K562 (cell line): Measurements from ENCODE around the gene WASHC2C. TPM values are rescaled to one million over a fixed set of nuclear protein-coding genes. Genes with fewer than 3 reads are reported as not detected.
"Not testable (repeated sequence)": the region's sequence is repeated elsewhere in the genome, so short reads cannot be mapped to it uniquely, and the experiment has no call there.

Source experiments
- ATAC-seq: fragments of 200-7000 bp; cut with Tn5 transposase; 3 replicates; pipeline ENCODE4 v1.9.1; 2020; ENCODE audit warnings: moderate library complexity
- BruUV-seq: library from RNA; stranded (reverse); fragments of 400-500 nt; replicated peaks from 2 replicates; lab custom pipeline; 2021; lab: Mats Ljungman, UMichigan
- CTCF ChIA-PET: fragments of 300-600 bp; formaldehyde crosslinking; extraction: SDS; loops from one replicate; lab custom pipeline; 2021; ENCODE audit warnings: low intra/inter-chr PET ratio; lab: Yijun Ruan, JAX
- POLR2A ChIA-PET: fragments of 300-600, 350-650 bp; sonication (Branson Sonifier 250); formaldehyde crosslinking; extraction: SDS; loops from one replicate; lab custom pipeline; 2021; ENCODE audit warnings: antibody characterized with exemption, inconsistent platforms; lab: Yijun Ruan, JAX
- DNase-seq, 4 experiments: peaks; one replicate each; pipeline versions ENCODE4 v3.0.0 to v3.0.0-alpha.2; 2011 to 2018; ENCODE audit warnings: low spot score in 3 of 4, mixed read lengths in 3 of 4; ENCODE audit errors: extremely low read depth in 1 of 4
- FAIRE-seq: peaks from 2 replicates; lab custom pipeline; 2011; peaks lifted over from hg19 to GRCh38; lab: Jason Lieb, UNC
- H2AFZ ChIP-seq: 2 replicates; pipeline ENCODE4 v1.6.0; 2011; ENCODE audit warnings: low read depth, low read length, control low read depth, inconsistent platforms
- H3K27ac ChIP-seq: fragments of 200-600 bp; 3 replicates; pipeline ENCODE4 v1.8.0; 2011; ENCODE audit warnings: low read depth, mild to moderate bottlenecking, control low read depth, inconsistent platforms, low read length, moderate library complexity, mixed read lengths; ENCODE audit errors: extremely low read depth
- H3K27me3 ChIP-seq, 2 experiments: fragments of 300-600 bp in 1 of 2; 2 replicates in 1 of 2; 3 replicates in 1 of 2; pipeline versions ENCODE4 v1.6.0 to v1.8.0; 2011; ENCODE audit warnings: inconsistent platforms in 2 of 2, low read length in 2 of 2, mild to moderate bottlenecking in 1 of 2, mixed read lengths in 1 of 2, moderate library complexity in 1 of 2; ENCODE audit not compliant: control insufficient read depth in 2 of 2, insufficient read depth in 2 of 2
- H3K36me3 ChIP-seq: fragments of 300-600 bp; 3 replicates; pipeline ENCODE4 v1.8.0; 2011; ENCODE audit warnings: mild to moderate bottlenecking, low read length, inconsistent platforms; ENCODE audit not compliant: control insufficient read depth, insufficient read depth
- H3K4me1 ChIP-seq, 2 experiments: fragments of 200-600 bp in 1 of 2; replicated peaks in 1 of 2; 2 replicates in 1 of 2; 3 replicates in 1 of 2; pipeline versions ENCODE4 v1.5.1 to v1.8.0; 2011; ENCODE audit warnings: inconsistent platforms in 2 of 2, low read length in 2 of 2, mild to moderate bottlenecking in 1 of 2, mixed read lengths in 1 of 2, moderate library complexity in 1 of 2; ENCODE audit not compliant: control insufficient read depth in 2 of 2, insufficient read depth in 2 of 2
- H3K4me2 ChIP-seq: 2 replicates; pipeline ENCODE4 v1.6.1; 2011; ENCODE audit warnings: low read length, control low read depth, inconsistent platforms, mixed read lengths; ENCODE audit not compliant: insufficient read depth
- H3K4me3 ChIP-seq: fragments of 200-600 bp; sonication (generic), shearing (Covaris generic); 2 replicates; pipeline ENCODE4 v1.5.1; 2016; ENCODE audit warnings: control low read depth, inconsistent platforms
- H3K79me2 ChIP-seq: fragments of 200-600 bp; 3 replicates; pipeline ENCODE4 v1.8.0; 2011; ENCODE audit warnings: low read length, inconsistent platforms; ENCODE audit not compliant: control insufficient read depth, insufficient read depth
- H3K9ac ChIP-seq, 2 experiments: 2 replicates each; pipeline versions ENCODE4 v1.6.0 to v1.6.1; 2011; ENCODE audit warnings: low read depth in 2 of 2, low read length in 2 of 2, control low read depth in 1 of 2, inconsistent platforms in 1 of 2, mild to moderate bottlenecking in 1 of 2, mixed read lengths in 1 of 2; ENCODE audit not compliant: insufficient read depth in 1 of 2
- H3K9me1 ChIP-seq: one replicate; pipeline ENCODE4 v1.6.0; 2011; ENCODE audit warnings: inconsistent platforms, mild to moderate bottlenecking, low read length, moderate library complexity; ENCODE audit not compliant: control insufficient read depth, insufficient read depth
- H3K9me3 ChIP-seq: replicated peaks from 2 replicates; pipeline ENCODE4 v1.5.1; 2011; ENCODE audit warnings: low read depth, low read length, inconsistent platforms; ENCODE audit not compliant: control insufficient read depth, insufficient read depth
- H4K20me1 ChIP-seq: replicated peaks from 2 replicates; pipeline ENCODE4 v1.6.1; 2011; ENCODE audit warnings: low read length, inconsistent platforms, mixed read lengths; ENCODE audit not compliant: control insufficient read depth, insufficient read depth
- WGBS: fragments of 100-300 bp; shearing (Covaris generic); methylation state at CpG from one replicate; pipeline ENCODE4 v1.1.6; 2016; ENCODE audit warnings: low coverage, mixed read lengths; ENCODE audit not compliant: insufficient coverage; ENCODE audit errors: missing lambda C conversion rate; 5-methylcytosine and 5-hydroxymethylcytosine counted together
- in situ Hi-C: fragments of 300-500 bp; cut with MboI; formaldehyde crosslinking; loops from 4 replicates; pipeline ENCODE4 v1.15.0; 2018; ENCODE audit warnings: inconsistent platforms, mixed read lengths
- intact Hi-C: fragments of 100-400 bp; cut with micrococcal nuclease; formaldehyde crosslinking; loops from 2 replicates; pipeline ENCODE4 v1.14.2; 2022
- polyA plus RNA-seq, 8 experiments: library from polyadenylated mRNA; depleted of rRNA in 4 of 8; stranded (reverse) in 5 of 8; unstranded in 3 of 8; fragments of >200 nt; fragmentation: Nextera tagmentation in 2 of 8; fragmentation: Illumina TruSeq in 1 of 8; extraction: Ambion mirVana in 2 of 8; extraction: Trizol in 1 of 8; gene quantifications; 2 replicates each; pipeline versions ENCODE4 v1.2.1 to v1.2.3, GENCODE V29; 2011 to 2014; ENCODE audit warnings: inconsistent platforms in 1 of 8, missing spikeins in 1 of 8
- total RNA-seq, 7 experiments: library from RNA; depleted of rRNA in 6 of 7; stranded (reverse); fragments of >200 nt in 6 of 7; fragmentation: Illumina TruSeq in 2 of 7; extraction: Trizol in 2 of 7; gene quantifications; 2 replicates each; pipeline versions ENCODE4 v1.2.1 to v1.2.3, GENCODE V29; 2011 to 2021; ENCODE audit warnings: low replicate concordance in 1 of 7

Gene WASHC2C
- total and polyA plus RNA-seq, 9 of the 15 experiments (the other 6 are each of a cell fraction or from before 2014, with no cell fraction given) = 3.2 to 37.7 (median 24.1) TPM

DNA sequence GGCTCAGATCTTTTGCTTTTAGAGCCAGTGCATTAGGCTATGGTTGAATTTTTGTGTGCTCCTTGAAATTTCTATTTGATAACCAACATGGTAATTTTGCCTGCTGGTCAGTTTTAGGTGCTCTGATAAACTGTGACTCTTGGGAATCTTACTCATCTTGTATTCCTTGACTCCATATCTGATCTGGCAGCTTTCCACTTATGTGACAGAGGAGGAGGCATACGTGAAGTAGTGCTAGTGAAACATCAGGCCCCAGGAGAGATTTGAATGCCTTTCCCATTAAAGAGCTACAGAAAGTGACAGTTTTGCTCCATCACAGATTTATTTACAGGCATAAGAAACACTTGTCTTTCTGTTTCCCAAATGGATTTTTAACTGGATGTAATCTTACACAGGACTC, 59.2 kb downstream of the WASHC2C start:
- H3K4me1 ChIP-seq, H3K36me3 ChIP-seq, H4K20me1 ChIP-seq, H3K27me3 ChIP-seq, H3K4me2 ChIP-seq, FAIRE-seq, POLR2A ChIA-PET, H3K9ac ChIP-seq, H3K4me3 ChIP-seq, CTCF ChIA-PET, BruUV-seq, H3K9me1 ChIP-seq, H2AFZ ChIP-seq, in situ Hi-C loops, ATAC-seq, H3K9me3 ChIP-seq, H3K79me2 ChIP-seq, H3K27ac ChIP-seq, DNase-seq, intact Hi-C loops: not testable (repeated sequence)
- 0% methylated on average over 1 of the region's 1 CpG for WGBS

GRCh38 chr10:45787212-45787741, 60.2 kb downstream of the WASHC2C start:
- CTCF ChIA-PET, H3K27ac ChIP-seq, in situ Hi-C loops, BruUV-seq, H3K4me1 ChIP-seq, H4K20me1 ChIP-seq, H3K79me2 ChIP-seq, H3K9me3 ChIP-seq, H3K4me2 ChIP-seq, DNase-seq, H3K9ac ChIP-seq, H3K9me1 ChIP-seq, FAIRE-seq, H2AFZ ChIP-seq, POLR2A ChIA-PET, H3K36me3 ChIP-seq, H3K4me3 ChIP-seq, H3K27me3 ChIP-seq, intact Hi-C loops: not testable (repeated sequence)
- ATAC-seq = 0 out of 3 replicates have a peak, but pooled peaks have one; percentile 42
- WGBS = 40% methylated on average over 2 of the region's 5 CpGs

DNA sequence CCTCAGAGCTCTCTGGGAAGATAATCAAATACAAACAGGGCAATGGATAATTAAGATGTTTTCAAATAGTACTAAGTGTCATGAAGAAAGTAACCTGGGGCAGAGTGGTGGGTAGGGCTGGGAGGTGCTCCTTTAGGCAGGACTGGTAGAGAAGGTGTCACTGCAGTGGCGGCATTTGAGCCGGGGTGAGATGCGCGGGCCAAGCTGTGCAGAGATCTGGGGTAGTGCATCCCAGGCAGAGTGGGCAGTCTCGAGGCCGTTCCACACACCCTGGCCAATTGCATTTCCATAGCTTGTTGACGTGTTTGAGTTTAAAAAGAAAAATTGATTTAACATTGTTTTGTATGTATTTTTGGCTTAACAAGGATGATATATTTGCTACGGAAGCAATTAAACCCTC, 62.9 kb downstream of the WASHC2C start:
- WGBS = 93% methylated on average over 8 of the region's 8 CpGs
- H3K27me3 ChIP-seq, H3K9ac ChIP-seq, DNase-seq, H3K36me3 ChIP-seq, H3K4me1 ChIP-seq, ATAC-seq, CTCF ChIA-PET, H3K9me1 ChIP-seq, FAIRE-seq, H3K27ac ChIP-seq, H2AFZ ChIP-seq, POLR2A ChIA-PET, intact Hi-C loops, BruUV-seq, in situ Hi-C loops, H4K20me1 ChIP-seq, H3K4me3 ChIP-seq, H3K79me2 ChIP-seq, H3K4me2 ChIP-seq, H3K9me3 ChIP-seq: not testable (repeated sequence)

GRCh38 chr10:45790694-45791426, 63.8 kb downstream of the WASHC2C start:
- BruUV-seq, H3K4me1 ChIP-seq, H3K27me3 ChIP-seq, H3K4me3 ChIP-seq, H3K9me3 ChIP-seq, H3K36me3 ChIP-seq, H3K9me1 ChIP-seq, H3K27ac ChIP-seq, H2AFZ ChIP-seq, in situ Hi-C loops, H4K20me1 ChIP-seq, DNase-seq, FAIRE-seq, POLR2A ChIA-PET, H3K4me2 ChIP-seq, CTCF ChIA-PET, intact Hi-C loops, H3K79me2 ChIP-seq, H3K9ac ChIP-seq, ATAC-seq: not testable (repeated sequence)
- 73% methylated on average over 4 of the region's 6 CpGs for WGBS
